Stimulated activated CD8-positive, alpha-beta memory T cell treated with anti-CD3 and anti-CD28 coated beads, Interleukin-4, amount 100 ng/mL, for 48 hours (primary cell): Measurements from ENCODE around the gene KCNA1.
"Not testable (repeated sequence)": the region's sequence is repeated elsewhere in the genome, so short reads cannot be mapped to it uniquely, and the experiment has no call there.

Source experiments
- DNase-seq: peaks from one replicate; pipeline ENCODE4 v3.0.0-alpha.2; 2020

Gene KCNA1

DNA sequence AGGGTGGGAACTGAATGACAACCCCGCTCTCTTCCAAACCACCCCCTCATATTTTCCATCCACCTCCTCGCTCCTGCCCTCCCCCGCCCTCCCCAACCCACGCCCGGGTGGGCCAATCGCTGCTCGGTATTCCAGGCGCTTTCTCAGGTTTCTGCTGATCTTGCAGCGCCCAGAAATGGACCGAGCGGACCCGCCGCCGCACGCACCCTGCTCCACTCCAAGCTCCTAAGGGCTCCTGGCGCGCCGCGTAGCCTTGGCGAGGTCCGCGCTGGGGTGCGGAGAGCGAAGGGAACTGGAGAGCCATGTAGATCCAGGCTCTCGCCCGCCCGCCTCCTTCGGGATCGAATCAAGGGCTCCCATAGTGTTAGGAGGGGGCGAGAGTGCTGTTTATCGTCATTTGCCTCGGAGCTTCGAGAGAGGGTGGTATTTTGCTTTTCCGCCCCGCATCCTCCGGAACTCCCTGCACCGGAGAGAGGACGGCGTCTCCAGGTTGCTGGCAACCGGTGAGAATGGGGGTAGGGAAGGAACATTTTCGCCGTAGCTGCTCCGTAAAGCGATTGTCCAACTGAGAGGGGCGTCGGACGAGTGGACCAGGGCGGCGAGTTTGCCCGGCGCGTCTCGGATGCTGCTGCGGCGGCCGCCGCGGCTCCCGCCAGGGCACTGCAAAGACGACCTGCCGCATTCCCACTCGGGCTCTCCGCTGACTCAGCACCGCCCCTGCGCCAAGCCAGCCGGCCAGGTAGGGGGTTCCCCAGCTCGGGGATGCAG lies at the start of gene KCNA1:
Gene KCNA1 (plus strand): TSS at position 172 of the 768 bp plus-strand sequence. CDS start 1,474 bp downstream, outside the sequence.
- peak; percentile 30 for DNase-seq

DNA sequence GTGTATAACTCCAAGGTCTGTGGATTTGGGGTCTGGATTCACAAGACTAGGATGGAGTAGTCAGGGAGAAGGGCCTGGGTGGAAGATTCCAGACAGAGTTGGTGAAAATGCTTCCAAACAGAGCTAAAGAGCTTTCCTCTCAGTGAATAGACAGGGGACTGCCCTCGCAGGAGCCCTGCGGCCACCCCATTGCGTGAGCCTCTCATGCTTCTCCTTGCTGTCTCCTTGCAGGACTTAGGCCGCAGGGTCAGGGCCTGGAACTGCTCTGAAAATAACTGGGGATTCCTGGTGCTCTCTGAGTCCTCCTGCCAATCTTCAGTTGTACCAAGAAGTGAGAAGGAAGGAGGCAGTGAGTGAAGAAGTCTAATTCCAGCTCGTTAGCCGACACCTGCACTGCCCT lies 49.0 kb upstream of the KCNA1 start:
- no peak for DNase-seq

- no peak for DNase-seq
These were observed 46.9 kb upstream of the KCNA1 start for GRCh38 chr12:4862809-4863208.

GRCh38 chr12:4864575-4864974 lies 45.1 kb upstream of the KCNA1 start:
- no peak for DNase-seq

DNA sequence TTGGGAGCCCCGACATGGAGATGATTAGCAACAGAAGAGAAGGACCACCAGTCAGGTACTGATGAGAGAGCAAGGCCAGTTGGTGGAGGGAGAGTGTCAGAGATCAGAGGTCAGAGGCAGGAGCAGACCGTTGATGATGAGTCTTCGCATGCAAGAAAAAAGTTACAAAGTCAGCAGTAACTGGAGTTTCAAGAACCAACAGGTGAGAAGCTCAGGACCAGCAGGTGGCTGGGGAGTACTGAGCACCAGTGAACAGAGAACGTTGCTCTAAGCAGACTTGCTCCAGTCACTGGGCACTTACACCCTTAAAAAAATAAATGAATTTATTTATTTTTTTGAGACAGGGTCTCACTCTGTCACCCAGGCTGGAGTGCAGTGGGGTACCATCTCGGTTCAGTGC lies 44.5 kb upstream of the KCNA1 start:
- DNase-seq = no peak

- DNase-seq = no peak
These were observed 43.4 kb upstream of the KCNA1 start for GRCh38 chr12:4866299-4866698.

- DNase-seq = no peak
These were observed 42.3 kb upstream of the KCNA1 start for GRCh38 chr12:4867384-4867783.

- no peak for DNase-seq
These were observed 39.3 kb upstream of the KCNA1 start for GRCh38 chr12:4870423-4870822.

- DNase-seq = no peak
These were observed 38.2 kb upstream of the KCNA1 start for GRCh38 chr12:4871514-4871913.

- no peak for DNase-seq
These were observed 35.8 kb upstream of the KCNA1 start for GRCh38 chr12:4873947-4874346.

DNA sequence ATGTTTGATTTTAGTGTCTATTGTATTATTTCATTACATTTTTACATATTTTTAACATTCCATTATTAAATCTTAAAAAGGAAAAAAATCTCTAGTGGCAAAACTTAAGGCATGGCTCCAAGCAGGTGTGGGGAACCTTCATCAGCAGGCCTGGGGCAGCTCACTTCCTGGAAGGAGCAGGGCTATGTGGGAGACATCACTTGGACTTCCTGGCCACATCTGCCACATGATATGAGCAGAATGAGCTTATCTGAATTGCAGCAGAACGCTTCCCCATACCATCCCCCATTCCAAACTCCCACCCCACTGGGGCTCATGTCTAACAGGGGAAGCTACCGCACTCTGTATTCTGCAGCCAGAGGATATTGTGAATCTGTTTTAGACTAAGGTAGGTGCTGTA lies 35.0 kb upstream of the KCNA1 start:
- no peak for DNase-seq

GRCh38 chr12:4879481-4879880 lies 30.2 kb upstream of the KCNA1 start:
- not testable (repeated sequence) for DNase-seq

- DNase-seq = no peak
These were observed 28.2 kb upstream of the KCNA1 start for GRCh38 chr12:4881266-4882064.

GRCh38 chr12:4891866-4892265 lies 17.8 kb upstream of the KCNA1 start:
- no peak for DNase-seq

GRCh38 chr12:4892418-4892817 lies 17.3 kb upstream of the KCNA1 start:
- DNase-seq = no peak

GRCh38 chr12:4894019-4894418 lies 15.7 kb upstream of the KCNA1 start:
- no peak for DNase-seq

DNA sequence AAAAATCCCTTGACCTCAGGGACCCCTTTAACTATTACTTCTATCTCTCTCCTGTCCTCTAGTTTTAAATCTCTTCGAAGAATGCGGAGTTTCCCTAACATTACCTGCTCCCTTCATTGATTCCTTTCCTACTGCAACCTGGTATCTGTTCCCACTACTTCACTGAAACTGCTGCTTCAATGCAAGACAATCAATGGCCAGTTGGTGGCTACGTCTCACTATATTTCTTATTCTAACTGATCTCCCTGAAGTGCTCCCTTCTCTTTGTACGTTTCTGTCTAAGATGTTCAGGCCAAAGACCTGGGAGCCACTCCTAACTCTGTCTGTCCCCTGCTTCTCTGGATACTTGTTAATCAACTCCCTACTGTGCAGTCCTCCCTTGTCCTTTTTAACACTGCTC lies 10.3 kb upstream of the KCNA1 start:
- DNase-seq = no peak

DNA sequence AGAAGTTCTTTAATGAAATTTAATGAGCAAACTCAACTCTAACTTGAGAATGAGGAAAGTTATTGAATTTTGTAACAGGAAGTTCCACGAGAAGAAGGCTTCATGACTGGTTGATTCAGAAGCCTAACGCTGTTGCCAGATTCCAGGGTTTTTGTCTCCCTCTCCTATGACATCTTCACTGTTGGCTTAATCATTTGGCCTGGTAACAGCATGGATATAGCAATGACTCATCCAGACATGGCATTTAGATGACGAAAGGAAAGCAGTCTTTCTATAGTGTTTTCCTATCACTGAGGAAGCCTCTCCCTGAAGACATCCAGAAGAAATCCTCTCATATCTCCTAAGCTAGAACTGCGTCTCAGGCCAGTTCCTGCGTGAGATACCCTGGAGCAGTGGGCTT lies 9.4 kb upstream of the KCNA1 start:
- no peak for DNase-seq

- DNase-seq = no peak
These were observed 4.4 kb upstream of the KCNA1 start for GRCh38 chr12:4905316-4905715.

GRCh38 chr12:4908684-4909409 lies 858 bp upstream of the KCNA1 start:
- DNase-seq = peak; percentile 33

DNA sequence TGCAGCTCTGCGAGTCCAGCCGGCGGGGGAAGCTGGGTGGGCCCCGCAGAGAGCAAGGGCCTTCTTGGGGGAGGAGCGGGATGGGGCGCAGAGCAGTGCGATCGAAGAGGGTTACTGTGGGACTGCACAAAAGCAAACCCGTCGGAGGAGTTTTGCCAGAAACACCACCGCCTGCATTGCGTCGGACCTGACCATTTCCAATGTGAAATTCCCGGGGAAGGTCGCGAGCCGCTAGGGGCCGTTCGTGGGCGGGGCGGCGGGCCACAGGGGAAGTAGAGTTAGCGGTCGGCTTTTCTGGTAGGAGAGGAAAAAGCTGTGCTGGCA lies 333 bp upstream of the KCNA1 start:
- peak; percentile 25 for DNase-seq

DNA sequence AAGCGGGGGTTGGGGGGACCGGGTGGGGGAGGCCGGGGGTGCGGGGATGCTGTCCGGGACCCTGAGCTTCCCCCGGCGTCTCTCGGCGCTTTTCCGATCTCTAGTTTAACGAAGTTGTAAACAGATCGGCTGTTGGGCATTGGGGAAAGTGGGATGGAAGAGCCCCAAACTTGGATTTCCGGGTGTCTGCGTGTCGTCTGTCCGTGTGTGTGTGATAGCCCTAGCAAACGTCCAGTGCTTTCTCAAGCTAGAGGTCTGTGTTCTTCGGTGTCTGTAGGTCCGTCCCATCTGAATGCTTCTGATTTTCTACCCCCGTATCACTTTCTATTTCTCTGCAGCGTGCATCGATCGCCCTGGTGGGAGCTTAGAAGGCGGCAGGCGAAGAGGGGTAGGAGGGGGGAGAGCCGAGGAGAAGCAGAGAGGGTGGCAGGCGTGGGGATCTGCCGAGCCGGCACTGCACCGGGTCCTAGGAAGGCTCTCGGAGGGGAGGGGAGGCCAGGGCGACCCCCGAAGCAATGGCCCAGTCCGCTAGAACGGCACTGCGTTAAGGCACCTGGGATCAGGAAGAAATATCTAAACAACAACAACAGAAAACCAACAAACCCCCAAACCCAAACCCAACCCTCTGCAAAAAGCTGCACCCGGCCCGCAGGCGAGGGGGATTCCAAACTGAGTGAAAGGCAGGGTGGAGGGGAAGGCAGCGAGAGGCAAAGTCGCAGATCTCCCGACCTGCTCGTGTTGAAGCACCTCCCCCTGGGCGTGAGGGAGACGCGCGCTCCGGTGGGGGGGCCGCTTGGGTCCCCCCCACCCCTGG lies 1.0 kb downstream of the KCNA1 start:
- DNase-seq = peak; percentile 37
